ENCODE results near the gene ANKMY1.

GRCh38 chr2:240558236-240558761 lies 511 bp upstream of the ANKMY1 start:
- TF ChIP-seq CTCF (conservative IDR thresholded peaks at IDR 0.05; ENCODE audit: low read length) (no peak), EZH2phosphoT487 (IDR thresholded peaks at IDR 0.05; ENCODE audit: borderline replicate concordance) (no peak)
